Measurements from ENCODE around the gene TWF1. TPM values are rescaled to one million over a fixed set of nuclear protein-coding genes. Genes with fewer than 3 reads are reported as not detected.

TWF1 gene
- total RNA-seq, 1 donor from 2014 or later: 42.9 TPM

DNA sequence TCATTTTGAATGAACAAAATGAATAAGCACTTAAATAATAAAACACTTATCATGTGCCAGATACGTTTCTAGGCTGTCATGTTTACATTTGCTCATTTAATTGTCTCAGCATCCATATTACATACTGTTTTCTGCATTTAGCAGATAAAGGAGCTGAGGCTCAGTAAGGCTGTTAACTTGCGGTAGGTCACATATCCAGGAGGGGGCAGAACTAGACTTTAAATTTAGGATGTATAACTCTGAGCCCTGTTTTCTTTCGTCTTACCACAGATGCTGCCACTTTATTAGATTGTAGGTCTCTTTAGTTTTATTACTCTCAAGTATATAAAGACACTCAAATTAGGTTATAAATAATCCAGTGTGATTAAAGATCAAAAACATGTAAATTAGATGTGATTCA is 29.6 kb downstream of the TWF1 start:
- H3K36me3 Mint-ChIP-seq (ENCODE audit: low read depth): no peaks in the 10 kb centered on the region
- H3K9me3 Mint-ChIP-seq: no peaks in the 10 kb centered on the region
- H3K27me3 Mint-ChIP-seq (ENCODE audit: low read depth): no peaks in the 10 kb centered on the region
- no peak overlapping the region for H3K27ac Mint-ChIP-seq (ENCODE audit: unreplicated experiment)
- DNase-seq (ENCODE audit: low read depth, low spot score): no peak
- TF ChIP-seq, protein P1, sequence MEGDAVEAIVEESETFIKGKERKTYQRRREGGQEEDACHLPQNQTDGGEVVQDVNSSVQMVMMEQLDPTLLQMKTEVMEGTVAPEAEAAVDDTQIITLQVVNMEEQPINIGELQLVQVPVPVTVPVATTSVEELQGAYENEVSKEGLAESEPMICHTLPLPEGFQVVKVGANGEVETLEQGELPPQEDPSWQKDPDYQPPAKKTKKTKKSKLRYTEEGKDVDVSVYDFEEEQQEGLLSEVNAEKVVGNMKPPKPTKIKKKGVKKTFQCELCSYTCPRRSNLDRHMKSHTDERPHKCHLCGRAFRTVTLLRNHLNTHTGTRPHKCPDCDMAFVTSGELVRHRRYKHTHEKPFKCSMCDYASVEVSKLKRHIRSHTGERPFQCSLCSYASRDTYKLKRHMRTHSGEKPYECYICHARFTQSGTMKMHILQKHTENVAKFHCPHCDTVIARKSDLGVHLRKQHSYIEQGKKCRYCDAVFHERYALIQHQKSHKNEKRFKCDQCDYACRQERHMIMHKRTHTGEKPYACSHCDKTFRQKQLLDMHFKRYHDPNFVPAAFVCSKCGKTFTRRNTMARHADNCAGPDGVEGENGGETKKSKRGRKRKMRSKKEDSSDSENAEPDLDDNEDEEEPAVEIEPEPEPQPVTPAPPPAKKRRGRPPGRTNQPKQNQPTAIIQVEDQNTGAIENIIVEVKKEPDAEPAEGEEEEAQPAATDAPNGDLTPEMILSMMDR (conservative IDR thresholded peaks at IDR 0.05): peak; percentile 68
- no peak overlapping the region for H3K4me3 Mint-ChIP-seq
- no peaks in the 10 kb centered on the region for H3K4me1 Mint-ChIP-seq

DNA sequence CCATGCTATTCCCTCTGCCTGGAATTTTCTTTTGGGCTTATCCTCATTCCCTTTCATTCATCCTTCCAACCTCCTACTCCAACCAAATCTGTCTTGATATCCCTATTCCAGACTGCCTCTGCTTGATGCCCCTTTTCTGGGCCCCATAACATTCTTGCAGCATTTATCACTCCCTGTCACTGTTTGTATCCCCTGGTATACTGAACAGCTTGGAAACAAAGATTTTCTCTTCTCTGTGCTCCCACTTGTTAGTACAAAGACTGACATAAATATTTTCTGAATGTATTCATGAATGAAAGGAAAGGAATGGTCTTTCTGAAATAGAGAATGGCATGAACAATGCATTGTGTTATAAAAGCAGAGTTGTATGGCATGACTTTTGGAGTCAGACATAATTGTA is 39.8 kb downstream of the TWF1 start:
- Mint-ChIP-seq H3K4me1 (no peaks in the 10 kb centered on the region), H3K27me3 (ENCODE audit: low read depth) (no peaks in the 10 kb centered on the region), H3K9me3 (no peaks in the 10 kb centered on the region), H3K27ac (ENCODE audit: unreplicated experiment) (no peak overlapping the region), H3K36me3 (ENCODE audit: low read depth) (peaks cover 2% of the 10 kb centered on the region), H3K4me3 (no peak overlapping the region)
- TF ChIP-seq, protein P1 (conservative IDR thresholded peaks at IDR 0.05): no peak
- no peak for DNase-seq (ENCODE audit: low read depth, low spot score)

DNA sequence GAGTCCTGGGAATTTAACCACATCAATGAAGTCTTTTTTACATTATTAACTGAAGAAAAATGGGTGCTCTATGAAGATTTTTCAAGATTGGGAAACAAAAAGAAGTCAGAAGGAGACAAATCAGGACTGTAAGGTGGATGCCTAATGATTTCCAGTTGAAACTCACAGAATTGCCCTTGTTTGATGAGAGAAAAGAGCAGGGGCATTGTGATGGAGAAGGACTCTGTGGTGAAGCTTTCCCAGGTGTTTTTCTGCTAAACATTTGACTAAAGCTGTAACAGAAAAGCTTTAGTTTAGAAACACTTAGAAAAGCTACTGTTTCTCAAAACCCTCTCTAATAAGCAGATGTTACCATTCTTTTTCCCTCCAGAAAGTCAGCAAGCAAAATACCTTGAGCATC is 41.6 kb downstream of the TWF1 start:
- no peaks in the 10 kb centered on the region for H3K27me3 Mint-ChIP-seq (ENCODE audit: low read depth)
- H3K4me3 Mint-ChIP-seq: no peak overlapping the region
- TF ChIP-seq, protein P1 (conservative IDR thresholded peaks at IDR 0.05): no peak
- no peaks in the 10 kb centered on the region for H3K36me3 Mint-ChIP-seq (ENCODE audit: low read depth)
- H3K9me3 Mint-ChIP-seq: peaks cover 3% of the 10 kb centered on the region
- DNase-seq (ENCODE audit: low read depth, low spot score): no peak
- no peak overlapping the region for H3K27ac Mint-ChIP-seq (ENCODE audit: unreplicated experiment)
- H3K4me1 Mint-ChIP-seq: peaks cover 7% of the 10 kb centered on the region

DNA sequence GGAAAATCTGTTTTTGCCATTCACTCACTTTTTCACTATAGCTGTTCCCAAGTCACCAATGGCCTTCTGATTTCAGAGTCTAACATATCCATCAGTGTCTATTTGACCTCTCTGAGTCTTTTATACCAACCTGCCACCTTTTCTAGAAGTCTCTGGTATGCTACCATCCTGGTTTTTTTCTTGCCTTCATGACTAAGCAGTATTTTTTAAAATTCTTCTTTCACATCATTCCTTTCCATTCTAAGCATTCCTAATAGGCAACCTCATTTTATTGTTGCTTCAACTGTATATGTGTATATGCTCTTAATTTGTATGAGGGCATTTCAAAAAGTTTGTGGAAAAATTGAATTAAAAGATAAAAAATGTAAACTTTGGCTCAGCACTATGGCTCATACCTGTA is 42.3 kb downstream of the TWF1 start:
- no peak overlapping the region for H3K4me3 Mint-ChIP-seq
- TF ChIP-seq, protein P1 (conservative IDR thresholded peaks at IDR 0.05): no peak
- H3K9me3 Mint-ChIP-seq: peaks cover 3% of the 10 kb centered on the region

DNA sequence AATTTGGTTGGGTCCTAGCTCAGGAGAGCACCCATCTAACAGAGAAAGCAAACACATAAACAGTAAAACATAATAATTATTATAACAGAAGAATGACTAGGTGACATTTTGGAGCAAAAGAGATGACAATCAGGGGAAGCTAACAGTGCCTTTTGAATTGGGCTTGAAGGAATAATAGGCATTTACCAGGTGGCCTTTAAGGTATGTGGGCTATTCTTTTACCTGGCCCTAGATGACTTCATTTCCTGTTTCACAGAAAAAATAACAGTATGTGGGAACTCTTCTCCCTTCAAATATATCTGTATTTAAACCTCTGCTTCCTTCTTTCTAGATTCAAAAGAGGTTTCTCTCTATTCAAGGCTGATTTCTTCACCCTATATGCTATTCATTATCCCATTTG is 43.5 kb downstream of the TWF1 start:
- Mint-ChIP-seq H3K4me1 (peaks cover 13% of the 10 kb centered on the region), H3K27me3 (ENCODE audit: low read depth) (no peaks in the 10 kb centered on the region), H3K4me3 (no peak overlapping the region), H3K27ac (ENCODE audit: unreplicated experiment) (no peak overlapping the region), H3K9me3 (peaks cover 3% of the 10 kb centered on the region), H3K36me3 (ENCODE audit: low read depth) (no peaks in the 10 kb centered on the region)
- DNase-seq (ENCODE audit: low read depth, low spot score): no peak
- TF ChIP-seq, protein P1 (conservative IDR thresholded peaks at IDR 0.05): no peak

More for the DNA sequence above, 42.3 kb downstream of the TWF1 start:
- Mint-ChIP-seq H3K27ac (ENCODE audit: unreplicated experiment) (no peak overlapping the region), H3K27me3 (ENCODE audit: low read depth) (no peaks in the 10 kb centered on the region), H3K4me1 (peaks cover 7% of the 10 kb centered on the region), H3K36me3 (ENCODE audit: low read depth) (no peaks in the 10 kb centered on the region)
- DNase-seq (ENCODE audit: low read depth, low spot score): no peak

DNA sequence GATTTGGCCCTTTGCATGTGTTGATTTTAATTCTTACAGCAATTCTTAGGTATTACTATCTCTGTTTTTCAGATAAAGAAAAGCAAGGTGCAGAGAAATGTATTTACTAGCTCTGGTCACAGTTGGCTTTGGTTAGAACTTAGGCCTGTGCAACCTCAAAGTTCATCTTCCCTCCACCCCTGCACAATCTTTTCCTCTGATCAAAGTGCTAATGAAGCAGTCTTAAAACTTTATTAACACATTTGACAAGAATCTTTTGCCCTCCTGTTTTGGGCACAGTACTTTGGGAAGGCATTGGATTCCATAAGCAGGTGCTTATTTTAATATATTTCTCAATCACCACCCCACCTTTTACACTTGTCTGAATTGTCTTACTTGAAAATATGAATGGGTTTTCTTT is 44.6 kb downstream of the TWF1 start:
- H3K4me1 Mint-ChIP-seq: peaks cover 15% of the 10 kb centered on the region
- H3K36me3 Mint-ChIP-seq (ENCODE audit: low read depth): peaks cover 2% of the 10 kb centered on the region
- TF ChIP-seq, protein P1 (conservative IDR thresholded peaks at IDR 0.05): no peak
- no peak for DNase-seq (ENCODE audit: low read depth, low spot score)
- H3K9me3 Mint-ChIP-seq: peaks cover 3% of the 10 kb centered on the region
- no peak overlapping the region for H3K27ac Mint-ChIP-seq (ENCODE audit: unreplicated experiment)
- H3K4me3 Mint-ChIP-seq: no peak overlapping the region
- H3K27me3 Mint-ChIP-seq (ENCODE audit: low read depth): no peaks in the 10 kb centered on the region
